Islet precursor cell (in vitro differentiated cells): ENCODE results near the gene REN.

Source experiments
- DNase-seq: peaks from one replicate; pipeline ENCODE4 v3.0.0-alpha.2; 2018

Gene REN

DNA sequence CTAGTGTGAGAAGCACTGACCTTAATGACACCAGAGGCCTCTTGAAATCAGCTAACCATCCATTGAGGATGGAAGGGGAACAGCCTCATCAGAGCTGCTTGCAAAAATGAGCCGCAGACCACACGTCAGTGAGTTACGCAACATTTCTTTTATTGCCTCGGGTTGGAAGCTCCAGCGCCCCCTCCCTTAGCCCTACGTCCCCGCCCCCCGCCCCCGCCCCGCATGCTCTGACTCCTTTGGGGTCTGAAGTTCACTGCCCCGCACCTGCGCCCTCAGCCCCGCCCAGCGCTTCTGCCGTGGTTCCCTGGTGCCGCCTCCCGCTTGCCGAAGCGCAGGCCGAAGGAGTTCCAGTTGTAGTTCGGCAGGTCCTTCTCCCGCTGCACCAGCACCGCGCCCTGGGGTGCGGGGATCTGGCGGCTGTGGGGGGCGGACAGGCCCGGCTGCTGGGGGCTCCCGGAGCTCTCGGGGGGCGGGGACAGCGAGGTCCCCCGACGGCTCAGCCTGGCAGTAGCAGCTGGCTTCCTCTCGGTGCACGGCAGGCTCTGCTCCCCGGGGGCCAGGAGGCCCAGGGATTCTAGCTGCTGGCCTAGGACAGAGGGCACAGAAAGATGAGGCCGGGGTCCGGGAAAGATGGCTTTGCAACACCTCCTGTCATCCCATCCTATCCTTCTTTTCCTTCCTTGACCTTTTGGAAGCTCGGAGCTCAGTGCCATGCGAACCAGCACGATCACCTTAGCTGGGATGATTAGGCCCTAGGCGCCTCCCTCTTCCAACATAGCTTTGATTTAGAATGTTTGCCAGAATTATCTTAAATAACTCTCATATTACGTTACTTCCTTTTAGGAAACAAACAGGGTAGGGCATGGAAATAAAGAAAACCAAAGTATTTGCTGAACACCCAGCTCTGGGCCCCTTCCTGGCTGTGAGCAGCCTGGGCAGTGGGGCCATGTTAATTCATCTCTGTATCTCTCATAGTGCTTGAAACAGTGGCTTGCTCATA lies 24.4 kb upstream of the REN start:
- DNase-seq: peak; percentile 56

DNA sequence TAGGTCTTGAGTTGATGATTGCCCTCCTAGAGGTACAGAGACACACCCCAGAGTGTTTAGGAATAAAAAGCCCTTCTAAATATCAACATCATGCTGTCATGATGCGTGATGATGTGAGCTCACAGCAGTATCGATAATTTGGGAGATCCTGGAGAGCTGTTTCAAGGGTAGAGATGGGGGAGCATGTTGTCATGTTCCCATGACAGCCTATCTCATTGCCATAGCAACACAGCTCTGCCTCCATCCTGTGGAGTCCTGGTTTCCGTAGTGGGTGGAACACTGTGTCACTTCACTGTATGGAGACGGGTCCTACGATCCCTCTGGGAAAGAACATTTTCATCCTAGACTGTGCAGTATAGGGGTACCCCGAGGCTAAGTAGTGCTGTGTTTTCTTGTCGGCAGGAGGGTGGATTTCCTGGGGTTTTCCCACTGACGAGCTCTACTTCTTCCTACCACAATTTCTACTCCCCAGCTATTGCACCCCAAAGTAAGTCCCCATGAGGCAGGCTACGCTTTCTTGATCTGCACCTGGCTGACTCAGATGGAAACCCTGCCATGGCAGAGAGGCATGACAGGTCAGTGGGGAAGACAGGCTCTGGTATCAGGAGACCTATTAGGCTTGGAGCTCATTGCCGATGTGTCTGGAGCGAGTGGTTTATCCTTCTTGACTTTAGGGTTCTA lies 23.0 kb upstream of the REN start:
- DNase-seq: no peak

DNA sequence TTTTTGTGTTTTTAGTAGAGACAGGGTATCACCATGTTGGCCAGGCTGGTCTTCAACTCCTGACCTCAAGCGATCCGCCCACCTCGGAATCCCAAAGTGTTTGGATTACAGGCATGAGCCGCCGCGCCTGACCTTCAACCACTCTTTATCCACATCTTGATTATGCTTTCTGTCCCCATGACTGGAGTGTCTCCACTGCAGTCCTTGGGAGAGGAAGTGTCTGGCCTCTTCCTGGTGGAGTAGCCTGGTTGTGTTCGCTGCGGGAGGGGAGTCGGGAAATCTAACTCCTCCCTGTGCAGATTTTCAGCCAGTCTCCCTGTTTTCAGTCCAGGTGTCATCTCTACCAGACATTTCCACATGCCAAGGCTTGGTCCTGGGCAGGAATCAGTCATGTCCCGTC lies 20.5 kb upstream of the REN start:
- DNase-seq: no peak

DNA sequence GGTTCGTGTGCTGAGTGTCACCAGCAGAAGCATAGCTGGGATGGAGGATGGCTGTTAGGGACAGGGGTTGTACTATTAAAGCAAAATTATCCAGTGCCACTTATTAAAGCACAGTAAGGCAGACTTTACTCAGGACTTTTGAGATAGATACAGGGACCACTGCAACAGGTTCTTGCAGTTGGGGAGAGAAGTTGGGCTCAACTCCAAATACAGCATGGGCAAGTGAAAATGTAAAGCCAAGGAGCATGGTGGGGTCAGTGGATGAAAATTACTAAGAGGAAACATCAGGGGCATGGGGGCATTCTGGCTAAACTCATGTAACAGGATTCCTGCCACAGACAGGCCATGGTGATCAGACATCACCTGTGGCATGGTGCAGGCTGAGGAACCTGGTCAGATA lies 15.0 kb upstream of the REN start:
- DNase-seq: no peak

GRCh38 chr1:204180133-204180532 lies 14.0 kb upstream of the REN start:
- DNase-seq: no peak

DNA sequence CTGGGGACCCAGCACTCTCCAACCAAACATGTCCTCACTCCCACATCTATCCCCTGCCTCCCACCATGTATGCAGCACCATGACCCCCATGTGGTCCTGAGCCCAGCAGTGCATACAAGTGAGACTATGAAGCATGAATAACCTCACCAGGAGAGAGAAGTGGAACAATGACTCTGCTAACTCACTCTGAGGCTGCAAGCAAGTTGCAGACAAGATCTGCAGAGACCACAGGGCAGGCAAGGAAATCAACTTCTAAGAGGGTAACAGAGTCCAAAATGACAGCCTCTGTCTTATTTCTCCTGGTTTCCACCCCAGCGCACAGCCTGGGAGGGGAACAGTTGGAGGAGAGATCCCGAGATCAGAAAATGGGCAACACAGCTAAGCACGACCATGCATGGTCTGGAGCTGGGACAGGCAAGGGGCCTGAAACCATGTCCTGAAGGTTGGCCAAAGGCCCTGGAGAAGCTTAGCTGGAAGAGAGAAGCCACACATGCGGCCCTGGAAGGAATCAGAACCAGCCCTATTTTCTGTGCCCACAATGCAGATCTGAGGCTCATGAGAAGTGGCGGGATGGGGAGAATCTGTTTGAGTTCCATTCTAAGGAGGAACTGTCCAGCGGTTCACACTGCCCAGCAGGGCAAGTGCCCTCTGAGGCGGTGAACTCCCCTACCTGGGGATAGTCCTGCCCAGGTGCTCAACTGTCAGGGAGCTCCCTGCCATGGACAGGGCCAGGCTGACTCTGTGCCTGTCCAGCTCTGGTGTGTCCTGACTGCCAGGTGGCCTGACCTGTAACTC lies 12.5 kb upstream of the REN start:
- no peak for DNase-seq

DNA sequence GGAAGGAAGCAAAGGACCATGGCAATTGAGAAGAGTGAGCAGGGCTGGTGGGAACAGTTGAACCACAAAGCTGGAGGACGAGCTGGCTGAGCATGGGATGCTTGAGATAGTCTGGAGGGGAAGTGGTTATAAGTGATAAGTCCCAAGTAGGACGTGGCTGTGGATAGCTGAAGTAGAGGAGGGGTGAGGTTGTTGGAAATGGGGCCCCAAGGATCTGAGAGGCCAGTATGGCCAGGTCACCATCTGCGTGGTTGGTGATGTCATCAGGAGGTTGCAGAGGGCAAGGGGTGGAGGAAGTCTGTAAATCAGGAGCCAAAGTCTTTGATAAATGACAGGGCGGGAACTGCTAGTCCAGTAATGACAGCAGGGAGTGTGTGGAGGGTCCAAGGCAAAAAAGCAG lies 11.0 kb upstream of the REN start:
- no peak for DNase-seq

- DNase-seq: no peak
Observed at GRCh38 chr1:204176049-204176448, 9.9 kb upstream of the REN start.

- no peak for DNase-seq
Observed at GRCh38 chr1:204174958-204175357, 8.8 kb upstream of the REN start.

DNA sequence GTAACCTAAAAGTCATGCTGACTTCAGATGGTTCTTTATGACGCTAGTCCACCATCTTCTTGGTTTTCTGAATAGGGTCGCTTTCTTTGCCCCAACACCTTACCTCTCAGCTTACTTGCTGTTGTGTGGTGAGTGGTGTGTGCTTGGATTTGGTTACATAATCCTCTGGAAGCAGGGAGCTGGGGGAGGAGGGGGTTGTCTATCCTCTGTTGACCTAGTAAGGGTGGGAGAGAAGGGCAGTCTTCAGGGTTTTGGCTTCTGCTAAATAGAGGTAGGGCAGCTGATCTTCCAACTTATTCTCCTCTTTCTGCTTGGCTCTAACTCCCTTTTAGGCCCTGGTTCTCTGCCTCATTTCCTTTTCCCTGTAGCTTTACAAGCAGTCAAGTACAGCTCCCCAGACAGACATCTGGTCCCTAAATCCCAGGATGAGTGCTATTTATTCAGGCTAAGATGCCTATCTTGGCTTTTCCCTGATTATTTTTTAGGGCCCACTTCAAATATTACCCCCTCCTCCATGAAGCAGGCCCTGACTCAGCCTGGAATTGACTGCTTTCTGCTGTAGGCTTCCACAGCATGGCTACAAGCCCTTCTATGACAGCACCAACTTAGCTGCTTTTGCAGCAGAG lies 6.4 kb upstream of the REN start:
- DNase-seq: no peak

DNA sequence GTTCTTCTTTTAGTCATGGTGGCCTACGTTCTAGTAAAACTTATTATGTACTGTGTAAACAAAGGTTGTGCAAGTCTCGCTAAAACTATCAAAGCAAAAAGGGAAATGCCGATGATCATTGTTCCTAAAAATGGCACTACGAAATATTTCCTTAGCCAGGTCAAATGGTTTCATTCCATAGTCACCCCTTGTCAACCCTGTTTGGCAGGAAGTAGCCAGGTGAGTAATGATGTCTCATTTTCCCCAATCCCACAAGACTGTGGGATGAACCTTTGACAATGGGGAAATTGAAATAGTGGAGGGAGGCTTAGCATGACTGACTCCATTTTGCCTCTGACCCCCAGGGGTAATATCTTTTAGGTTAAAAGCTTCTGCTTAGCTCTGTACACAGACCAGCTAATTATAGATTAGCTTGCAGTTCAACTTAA lies 5.6 kb upstream of the REN start:
- no peak for DNase-seq

GRCh38 chr1:204170494-204171155 lies 4.5 kb upstream of the REN start:
- DNase-seq: no peak

GRCh38 chr1:204169858-204170257 lies 3.7 kb upstream of the REN start:
- DNase-seq: no peak

- DNase-seq: no peak
Observed at GRCh38 chr1:204167730-204168129, 1.6 kb upstream of the REN start.

GRCh38 chr1:204162494-204163074 lies 3.6 kb downstream of the REN start:
- DNase-seq: peak; percentile 95

DNA sequence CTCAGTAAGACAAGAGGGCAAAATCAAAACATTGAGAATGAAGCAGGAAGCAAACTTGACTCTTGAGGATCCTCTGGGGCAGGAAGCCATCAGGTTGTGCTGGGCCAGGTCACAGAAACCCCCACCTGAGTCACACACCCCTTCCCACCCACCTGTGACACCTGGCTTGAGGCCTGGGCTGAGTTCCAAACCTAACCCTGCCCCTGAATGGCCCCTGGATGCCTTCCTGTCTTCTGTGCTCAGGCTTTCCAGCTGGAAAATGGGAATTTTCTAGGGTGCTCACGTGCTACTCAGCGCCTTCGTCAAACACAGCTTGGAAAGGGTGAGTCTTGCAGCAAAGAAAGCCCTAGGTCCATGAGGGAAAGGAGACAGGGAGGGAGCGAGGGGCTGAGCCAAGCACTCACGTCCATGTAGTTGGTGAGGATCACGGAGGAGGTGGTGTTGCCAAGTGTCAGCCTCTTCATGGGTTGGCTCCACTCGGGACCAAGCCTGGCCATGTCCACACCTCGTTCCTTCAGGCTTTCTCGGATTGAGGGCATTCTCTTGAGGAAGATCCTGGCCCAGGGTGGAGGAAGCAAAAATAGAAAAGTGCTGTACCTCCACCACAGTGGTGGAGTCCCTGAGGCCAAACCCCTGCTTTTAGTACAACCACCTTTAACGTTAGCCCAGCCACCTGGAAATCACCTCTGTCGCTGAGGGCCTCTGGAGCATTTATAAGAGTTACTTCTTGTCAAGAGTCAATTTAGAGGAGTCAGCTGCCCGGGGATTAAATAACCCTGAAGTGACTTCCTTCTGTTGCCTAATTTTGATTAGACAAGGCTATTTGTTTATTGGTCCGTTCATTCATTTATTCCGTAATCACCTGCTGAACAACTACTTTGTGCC lies 4.3 kb downstream of the REN start:
- no peak for DNase-seq

GRCh38 chr1:204157962-204158361 lies 8.2 kb downstream of the REN start:
- DNase-seq: no peak

DNA sequence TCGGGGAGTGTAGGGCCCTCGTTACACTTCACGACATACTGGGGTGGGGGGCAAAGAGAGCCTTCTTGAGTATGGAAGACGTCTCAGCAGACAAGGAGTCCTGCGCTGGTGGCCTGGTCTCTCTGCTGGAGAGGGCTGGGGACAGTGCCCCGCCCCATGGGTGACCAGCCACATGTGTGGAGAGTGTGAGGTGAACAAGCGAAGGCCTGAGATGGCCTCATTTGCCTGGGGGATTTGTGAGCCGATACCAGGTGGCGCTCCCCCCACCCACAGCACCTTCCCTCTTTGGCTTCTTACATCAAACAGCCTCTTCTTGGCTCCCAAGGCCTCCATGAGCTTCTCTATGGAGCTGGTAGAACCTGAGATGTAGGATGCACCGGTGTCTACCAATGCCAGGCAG lies 10.3 kb downstream of the REN start:
- no peak for DNase-seq

DNA sequence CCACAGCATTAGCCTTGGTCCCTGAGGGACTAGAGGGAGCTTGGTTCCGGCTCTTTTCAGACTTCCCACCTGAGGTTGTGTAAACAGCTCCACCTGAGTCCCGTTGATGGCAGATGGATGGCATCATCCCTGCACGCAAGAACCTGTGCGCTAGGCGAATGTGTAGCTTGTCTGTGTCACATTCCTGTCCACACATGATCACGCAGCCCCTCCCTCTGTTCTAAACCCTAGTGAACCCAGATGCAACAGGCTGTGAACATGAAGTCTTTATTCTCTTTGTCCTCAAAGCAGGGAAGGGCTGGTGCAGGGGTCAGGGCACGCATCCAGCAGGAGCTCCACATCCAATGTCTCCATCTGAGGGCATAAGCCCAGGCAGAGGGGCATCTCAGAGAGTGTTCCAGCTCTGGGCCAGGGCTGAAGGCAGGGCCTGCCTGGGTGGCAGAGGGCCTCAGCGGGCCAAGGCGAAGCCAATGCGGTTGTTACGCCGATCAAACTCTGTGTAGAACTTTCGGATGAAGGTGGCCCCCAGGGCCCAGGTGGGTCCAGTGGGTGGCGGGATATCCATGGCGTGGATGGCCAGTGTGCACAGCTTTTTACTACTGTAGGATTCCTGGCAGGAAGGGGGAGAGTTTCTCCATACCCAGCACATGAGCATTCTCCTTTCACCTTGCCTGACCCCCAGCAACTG lies 11.4 kb downstream of the REN start:
- no peak for DNase-seq

DNA sequence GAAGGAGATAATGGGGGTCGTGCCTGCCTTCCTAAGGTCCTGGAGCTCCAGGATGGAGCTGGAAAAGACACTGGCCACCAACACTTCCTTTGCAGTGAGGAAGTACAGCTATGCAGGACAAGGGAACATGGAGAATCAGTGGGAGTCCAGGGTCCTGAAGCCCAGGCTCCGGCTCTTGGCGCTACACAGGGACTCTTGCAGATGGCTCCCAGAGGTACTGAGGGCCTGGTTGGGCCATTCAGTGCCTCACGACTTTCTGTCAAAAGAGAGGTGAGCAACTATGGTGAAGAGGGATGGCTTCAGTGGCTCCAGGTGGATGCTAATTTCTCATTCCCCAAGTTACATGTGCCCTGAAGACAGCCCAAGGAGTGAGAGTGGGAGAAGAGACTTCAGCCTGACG lies 12.5 kb downstream of the REN start:
- no peak for DNase-seq
